HG03460 (cell line): ENCODE data around the gene PANX2.
"Not testable (repeated sequence)": the region's sequence is repeated elsewhere in the genome, so short reads cannot be mapped to it uniquely, and the experiment has no call there.

Experiments
- ATAC-seq: cut with Tn5 transposase; IDR thresholded peaks from one replicate; pipeline ENCODE4 v1.9.1; 2021; ENCODE audit not compliant: unreplicated experiment

Gene PANX2

GRCh38 chr22:50147258-50148165 is 23.0 kb upstream of the PANX2 start:
- not testable (repeated sequence) for ATAC-seq

GRCh38 chr22:50148166-50148500 is 22.4 kb upstream of the PANX2 start:
- ATAC-seq = no peak

- no peak for ATAC-seq
Observed at GRCh38 chr22:50148991-50149721, 21.4 kb upstream of the PANX2 start.

- no peak for ATAC-seq
Observed at GRCh38 chr22:50150161-50151129, 20.1 kb upstream of the PANX2 start.

GRCh38 chr22:50151571-50152537 is 18.7 kb upstream of the PANX2 start:
- no peak for ATAC-seq

- ATAC-seq = no peak
Observed at GRCh38 chr22:50153056-50153755, 17.3 kb upstream of the PANX2 start.

GRCh38 chr22:50153756-50154140 is 16.8 kb upstream of the PANX2 start:
- no peak for ATAC-seq

- ATAC-seq = no peak
Observed at GRCh38 chr22:50157709-50158375, 12.7 kb upstream of the PANX2 start.

GRCh38 chr22:50160947-50161346 is 9.6 kb upstream of the PANX2 start:
- no peak for ATAC-seq

GRCh38 chr22:50161508-50162390 is 8.8 kb upstream of the PANX2 start:
- no peak for ATAC-seq

GRCh38 chr22:50162391-50162956 is 8.1 kb upstream of the PANX2 start:
- ATAC-seq = no peak

GRCh38 chr22:50165436-50166123 is 5.0 kb upstream of the PANX2 start:
- ATAC-seq = no peak

GRCh38 chr22:50167689-50168489 is 2.6 kb upstream of the PANX2 start:
- no peak for ATAC-seq

- not testable (repeated sequence) for ATAC-seq
Observed at GRCh38 chr22:50168490-50169180, 1.9 kb upstream of the PANX2 start.

GRCh38 chr22:50169181-50169759 is 1.3 kb upstream of the PANX2 start:
- no peak for ATAC-seq
